HG03520 (cell line): ENCODE results near the gene COL6A3.
"Not testable (repeated sequence)": the region's sequence is repeated elsewhere in the genome, so short reads cannot be mapped to it uniquely, and the experiment has no call there.

ENCODE experiments used
- ATAC-seq: cut with Tn5 transposase; IDR thresholded peaks from one replicate; pipeline ENCODE4 v1.9.1; 2021; ENCODE audit warnings: mild to moderate bottlenecking, moderate library complexity; ENCODE audit not compliant: unreplicated experiment

Gene COL6A3

DNA sequence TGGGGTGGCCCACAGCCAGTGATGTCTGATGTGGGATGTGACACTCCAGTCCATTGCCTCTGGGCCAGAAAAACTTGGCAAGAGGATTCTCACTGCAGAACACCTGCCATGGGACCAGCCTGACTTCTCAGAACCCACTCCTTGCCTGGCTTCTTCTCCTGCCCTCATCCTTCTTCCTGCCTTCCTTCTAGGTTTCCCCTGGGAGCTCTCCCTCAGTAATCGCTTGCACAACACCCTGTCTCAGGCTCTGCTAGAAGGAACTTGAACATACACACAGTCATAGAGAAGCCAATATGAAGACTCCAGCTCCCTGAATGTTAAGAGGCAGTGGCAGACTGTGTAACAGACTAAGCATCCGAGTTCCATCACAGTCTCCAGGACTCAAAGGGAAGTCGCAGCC is 4.3 kb upstream of the COL6A3 start:
- ATAC-seq: no peak

DNA sequence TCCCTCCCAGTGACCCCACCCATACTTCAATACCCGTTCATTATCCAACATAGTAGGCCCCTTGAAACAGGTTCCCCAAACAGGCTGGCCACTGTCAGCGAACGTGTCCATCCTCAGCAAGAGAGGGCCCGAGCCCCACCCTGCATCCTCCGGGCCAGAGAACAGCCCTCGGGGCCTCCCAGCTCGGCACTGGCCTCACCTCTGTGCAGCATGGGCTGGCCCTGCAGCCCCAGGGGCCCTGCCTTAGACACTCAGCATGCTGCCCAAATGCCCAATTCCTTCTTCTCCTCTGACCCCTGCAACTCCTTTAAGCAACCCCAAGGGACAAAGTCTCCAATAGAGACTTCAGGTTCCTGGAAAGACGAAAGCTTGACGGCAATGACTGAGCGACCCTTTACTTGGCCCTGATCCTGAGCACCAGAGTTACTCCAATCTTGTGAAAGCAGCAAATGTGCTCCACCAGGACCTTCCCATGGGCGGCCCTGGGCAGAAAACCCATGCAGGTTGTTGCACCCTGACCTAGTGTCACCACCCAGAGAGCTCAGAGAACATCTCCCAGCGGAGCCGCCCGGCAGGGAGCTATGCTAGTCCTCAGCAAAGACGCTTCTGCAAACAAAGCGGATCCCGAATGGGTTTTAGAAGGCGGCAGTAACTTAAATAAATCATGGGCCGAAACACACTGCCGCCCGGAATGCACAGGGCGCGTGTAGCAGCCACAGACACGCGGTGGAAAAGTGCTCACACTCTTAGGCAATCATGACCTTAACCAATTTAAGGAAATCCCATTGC is 782 bp downstream of the COL6A3 start:
- ATAC-seq: no peak

GRCh38 chr2:237412646-237412987 is 1.3 kb downstream of the COL6A3 start:
- no peak for ATAC-seq

- ATAC-seq: no peak
These were observed 2.1 kb downstream of the COL6A3 start for GRCh38 chr2:237411683-237412423.

- ATAC-seq: no peak
These were observed 2.8 kb downstream of the COL6A3 start for GRCh38 chr2:237411092-237411601.

DNA sequence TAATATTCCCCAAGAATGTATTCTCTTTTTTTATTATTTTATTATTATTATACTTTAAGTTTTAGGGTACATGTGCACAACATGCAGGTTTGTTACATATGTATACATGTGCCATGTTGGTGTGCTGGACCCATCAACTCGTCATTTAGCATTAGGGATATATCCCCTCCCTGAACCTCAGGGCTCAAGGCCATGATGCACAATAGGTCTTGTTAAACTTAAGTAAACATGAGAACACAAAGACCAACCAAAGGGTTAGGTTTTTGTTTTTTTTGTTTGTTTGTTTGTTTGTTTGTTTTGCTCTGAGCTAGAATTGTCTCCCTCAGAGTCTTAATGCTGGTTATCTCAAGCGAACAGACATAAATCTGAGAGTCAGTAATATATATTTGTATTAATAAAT is 4.7 kb downstream of the COL6A3 start:
- ATAC-seq: not testable (repeated sequence)

DNA sequence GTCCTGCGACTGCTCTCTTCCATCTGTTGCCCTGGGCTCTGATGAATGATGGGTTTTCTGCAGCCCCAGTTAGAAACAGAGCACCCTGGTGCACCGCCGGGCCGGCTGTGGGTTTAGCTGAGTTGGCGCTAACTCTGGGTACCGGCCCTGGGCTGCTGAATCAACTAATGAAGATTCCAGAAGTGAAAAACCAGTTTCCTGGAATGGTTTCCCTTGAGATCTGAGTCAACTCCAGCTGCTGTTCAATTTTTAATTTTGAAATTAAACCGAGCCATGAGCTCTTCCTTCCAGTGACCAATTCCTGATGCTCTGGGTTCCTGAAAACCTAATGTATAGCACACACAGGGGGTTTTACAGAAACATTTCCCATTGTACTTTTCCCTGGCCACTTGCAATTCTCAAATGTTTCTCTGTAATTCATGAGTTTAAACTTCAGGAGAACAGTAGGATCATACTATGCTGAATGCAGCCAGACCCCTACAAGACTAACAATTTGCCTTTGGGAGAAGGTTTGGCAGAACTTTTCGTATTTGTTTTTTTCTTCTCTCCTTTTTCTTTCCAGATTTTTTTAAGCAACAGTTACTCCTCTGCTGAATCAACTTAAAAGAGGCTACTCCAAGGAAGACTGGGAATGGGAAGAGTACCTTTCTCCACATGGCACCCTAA is 5.5 kb downstream of the COL6A3 start:
- ATAC-seq: no peak

GRCh38 chr2:237407700-237408099 is 6.3 kb downstream of the COL6A3 start:
- ATAC-seq: no peak

- no peak for ATAC-seq
These were observed 7.5 kb downstream of the COL6A3 start for GRCh38 chr2:237406371-237406895.

- ATAC-seq: no peak
These were observed 8.4 kb downstream of the COL6A3 start for GRCh38 chr2:237405605-237406004.

GRCh38 chr2:237405006-237405559 is 8.9 kb downstream of the COL6A3 start:
- ATAC-seq: no peak

- ATAC-seq: no peak
These were observed 9.6 kb downstream of the COL6A3 start for GRCh38 chr2:237404413-237404812.

DNA sequence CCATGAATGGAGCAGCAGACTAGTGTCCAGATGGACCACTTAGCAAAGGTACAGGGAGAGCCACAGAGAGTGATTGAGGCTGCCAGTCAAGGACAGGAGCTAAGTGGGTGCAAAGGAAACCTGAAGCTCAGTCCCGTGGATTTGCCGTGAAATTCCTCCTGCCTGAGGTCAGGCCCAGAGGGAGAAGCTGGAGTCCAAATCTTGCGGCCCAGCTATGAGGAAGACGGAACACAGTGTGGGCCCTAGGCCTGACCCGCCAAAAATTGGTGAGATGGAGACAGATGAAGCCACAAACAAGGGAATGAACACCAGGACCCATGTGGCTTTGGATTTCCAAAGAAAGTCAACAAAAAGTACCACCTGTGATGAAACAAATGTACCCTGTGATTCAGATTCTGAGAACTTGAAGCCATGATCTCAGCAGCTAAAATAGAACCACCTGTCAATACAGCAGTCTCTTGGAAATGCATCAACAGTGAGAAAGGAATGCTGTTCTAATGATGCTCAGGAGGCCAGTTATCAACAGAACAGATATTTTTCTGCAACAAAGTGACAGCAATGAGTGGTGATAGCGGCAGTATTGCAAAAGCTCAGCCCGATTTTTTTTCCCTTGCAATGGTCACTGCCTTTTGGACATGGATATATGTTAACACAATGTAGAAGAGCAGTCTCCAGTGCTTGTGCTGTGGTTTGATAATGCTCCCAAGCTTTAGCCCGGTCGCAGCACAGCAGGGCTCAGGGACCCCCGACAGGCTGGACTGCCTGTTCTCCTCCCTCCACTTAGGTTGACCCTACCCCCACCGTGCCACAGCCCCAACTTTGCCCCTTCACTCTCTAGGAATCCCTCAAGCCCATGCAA is 10.7 kb downstream of the COL6A3 start:
- no peak for ATAC-seq

GRCh38 chr2:237400199-237400598 is 13.8 kb downstream of the COL6A3 start:
- no peak for ATAC-seq

GRCh38 chr2:237397072-237397471 is 16.9 kb downstream of the COL6A3 start:
- no peak for ATAC-seq

GRCh38 chr2:237393523-237393922 is 20.4 kb downstream of the COL6A3 start:
- ATAC-seq: no peak

DNA sequence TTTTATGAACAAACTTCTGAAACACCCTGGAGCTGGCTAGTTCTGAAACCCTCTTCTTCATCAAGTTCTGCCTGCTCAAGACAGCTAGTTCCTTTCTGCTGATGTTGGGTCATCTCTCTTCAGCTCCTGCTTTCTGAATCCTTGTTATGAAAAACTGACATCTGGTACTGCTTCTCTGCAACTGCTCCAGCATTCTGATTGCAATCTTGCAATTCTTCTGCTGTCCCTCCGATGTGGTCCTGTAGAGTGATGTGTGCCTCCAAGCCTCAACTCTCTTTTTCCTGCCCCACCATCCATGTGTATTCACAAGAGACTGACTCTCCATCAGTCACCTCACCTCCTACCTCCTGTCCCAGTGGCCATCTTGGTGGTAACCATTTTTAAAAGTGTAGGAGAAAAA is 21.8 kb downstream of the COL6A3 start:
- ATAC-seq: no peak

DNA sequence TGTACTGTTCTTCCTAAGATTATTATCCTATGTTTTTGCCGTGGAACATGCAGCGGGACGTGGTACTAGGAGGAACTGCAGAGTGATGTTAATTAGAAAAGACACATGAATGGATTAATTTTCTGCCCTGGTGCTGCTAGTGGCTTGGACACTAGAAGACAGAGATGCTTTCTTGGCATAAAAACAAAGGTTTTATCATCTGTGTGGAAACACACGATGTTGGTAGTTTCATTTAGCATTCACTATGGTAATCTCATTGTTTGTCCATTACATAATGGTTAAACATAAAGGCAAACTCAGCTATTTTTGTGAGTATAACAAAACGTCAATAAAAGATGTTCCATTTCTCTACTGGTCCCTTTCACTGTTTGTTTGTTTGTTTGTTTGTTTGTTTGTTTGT is 22.8 kb downstream of the COL6A3 start:
- no peak for ATAC-seq

DNA sequence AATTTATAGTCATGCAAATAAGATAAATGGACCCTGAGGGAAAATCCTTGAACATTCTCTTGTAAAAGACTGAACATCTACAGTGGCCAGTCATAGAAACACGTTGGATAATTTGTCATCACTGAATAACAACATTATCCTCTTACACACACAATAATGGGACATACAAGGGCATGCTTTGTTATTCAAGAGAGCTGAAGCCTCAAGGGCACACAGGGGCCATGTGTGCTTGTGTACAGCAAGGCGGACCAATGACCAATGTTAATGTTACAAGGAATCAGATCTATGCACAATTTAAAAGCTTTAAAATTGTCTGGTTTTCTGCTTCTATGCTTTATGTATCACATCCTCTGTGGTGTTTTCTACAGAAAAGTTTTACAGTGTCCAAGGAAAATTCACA is 23.7 kb downstream of the COL6A3 start:
- ATAC-seq: no peak

- no peak for ATAC-seq
These were observed 24.1 kb downstream of the COL6A3 start for GRCh38 chr2:237389831-237390230.
